ENCODE data around the gene ANKRD36. TPM values are rescaled to one million over a fixed set of nuclear protein-coding genes. Genes with fewer than 3 reads are reported as not detected.
"Not testable (repeated sequence)": the region's sequence is repeated elsewhere in the genome, so short reads cannot be mapped to it uniquely, and the experiment has no call there.

ANKRD36 gene
- total RNA-seq (76.6 and 81.9 TPM in 2 replicates), polyA plus RNA-seq (4.1 and 5.4 TPM in 2 replicates), polyA minus RNA-seq (45.7 and 67.6 TPM in 2 replicates)
- total RNA-seq (2013) = 31.2 TPM

GRCh38 chr2:97113050-97113881, at the start of gene ANKRD36:
Gene ANKRD36, plus strand, starts transcription at chr2:97113153. Its CDS starts 587 bp downstream, at chr2:97113740.
- not testable (repeated sequence) for H3K79me2 ChIP-seq (ENCODE audit: control insufficient read depth, insufficient read depth, low read length); H3K9me3 Mint-ChIP-seq (ENCODE audit: insufficient read depth); H3K4me1 Mint-ChIP-seq; H3K4me1 ChIP-seq (ENCODE audit: control insufficient read depth in 2 of 2, insufficient read depth in 2 of 2, low read length in 2 of 2); H3K27me3 ChIP-seq (replicated peaks in 1 of 4; ENCODE audit: control extremely low read depth in 1 of 4, control insufficient read depth in 3 of 4, insufficient read depth in 4 of 4, low read length in 3 of 4); H4K20me1 ChIP-seq (ENCODE audit: control insufficient read depth, insufficient read depth, low read length, poor library complexity, severe bottlenecking); H3K36me3 ChIP-seq (replicated peaks in 1 of 2; ENCODE audit: control extremely low read depth in 1 of 2, control insufficient read depth in 1 of 2, extremely low read depth in 1 of 2, insufficient read depth in 2 of 2, low read length in 1 of 2); H3K9me3 ChIP-seq (ENCODE audit: control extremely low read depth in 1 of 3, control insufficient read depth in 2 of 3, insufficient read depth in 1 of 3, low read length in 2 of 3)
- peak within 1 kb of the TSS; percentile 99 for H3K27ac Mint-ChIP-seq
- WGBS (ENCODE audit: insufficient coverage) = under 1% methylated on average over 38 of the region's 74 CpGs
- intact Hi-C loops (cut with micrococcal nuclease) = loop anchor here (2.0 to 10.0 kb wide), 2 partner anchors 352 to 552 kb away; partner anchors contain the start of genes ACTR1B, C2orf92 and CNNM4
- H2AFZ ChIP-seq (ENCODE audit: insufficient read depth, low read depth, low read length, poor library complexity, severe bottlenecking) = peak within 1 kb of the TSS; percentile 96
- peak within 1 kb of the TSS; percentile 74 for H3K9ac ChIP-seq (ENCODE audit: low read length)
- peak; percentile 88 for ATAC-seq (ENCODE audit: low read depth)
- H3K4me2 ChIP-seq (replicated peaks; ENCODE audit: low read depth, low read length, poor library complexity, severe bottlenecking) = peak within 1 kb of the TSS; percentile 72
- H3K4me3 ChIP-seq (ENCODE audit: control extremely low read depth in 1 of 5, extremely low read depth in 1 of 5, insufficient read depth in 1 of 5, low read depth in 2 of 5, low read length in 4 of 5) = peak within 1 kb of the TSS; percentile 58 to 85 (median 68)
- ChIA-PET POLR2A (interaction anchor here (1.2 to 1.5 kb wide), 2 partner anchors 255 to 313 kb away, joined by 3 to 4 read pairs; partner anchors contain the start of gene ANKRD39), CTCF (interaction anchor here (1.0 to 3.7 kb wide), 5 partner anchors 100 to 511 kb away, joined by 3 to 58 read pairs (median 7); partner anchors contain the start of gene ANKRD39)
- peak; percentile 92 for DNase-seq
- H3K4me3 Mint-ChIP-seq = peak within 1 kb of the TSS; percentile 100
- H3K27me3 Mint-ChIP-seq = peaks cover 14% of the 10 kb centered on the region
- H3K27ac ChIP-seq (ENCODE audit: low read length in 2 of 2) = peak within 1 kb of the TSS; percentile 60 to 72

DNA sequence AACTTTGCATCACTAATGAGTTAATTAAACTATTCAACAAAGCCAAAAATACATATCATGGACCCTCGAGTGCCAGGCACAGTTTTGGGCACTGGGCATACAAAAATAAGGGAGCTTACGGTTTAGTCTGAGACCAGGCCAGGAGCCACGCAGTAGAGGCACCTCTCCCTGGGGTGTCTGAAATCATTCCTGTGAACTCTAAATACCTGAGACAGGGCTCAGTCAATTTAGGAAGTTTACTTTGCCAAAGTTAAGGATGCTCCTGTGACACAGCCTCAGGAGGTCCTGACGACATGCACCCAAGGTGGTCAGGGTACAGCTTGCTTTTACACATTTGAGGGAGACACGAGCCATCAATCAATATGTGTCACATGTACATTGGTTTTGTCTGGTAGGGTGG, 46.9 kb upstream of the ANKRD36 start:
- DNase-seq; POLR2A ChIA-PET; H3K4me3 ChIP-seq (ENCODE audit: control extremely low read depth in 1 of 5, extremely low read depth in 1 of 5, insufficient read depth in 1 of 5, low read depth in 2 of 5, low read length in 4 of 5); H3K27ac ChIP-seq (ENCODE audit: low read length in 2 of 2); H3K4me2 ChIP-seq (replicated peaks; ENCODE audit: low read depth, low read length, poor library complexity, severe bottlenecking); H3K9ac ChIP-seq (ENCODE audit: low read length); H3K4me1 Mint-ChIP-seq; H3K36me3 ChIP-seq (replicated peaks in 1 of 2; ENCODE audit: control extremely low read depth in 1 of 2, control insufficient read depth in 1 of 2, extremely low read depth in 1 of 2, insufficient read depth in 2 of 2, low read length in 1 of 2); H3K4me3 Mint-ChIP-seq; H3K79me2 ChIP-seq (ENCODE audit: control insufficient read depth, insufficient read depth, low read length); H3K27me3 ChIP-seq (replicated peaks in 1 of 4; ENCODE audit: control extremely low read depth in 1 of 4, control insufficient read depth in 3 of 4, insufficient read depth in 4 of 4, low read length in 3 of 4); CTCF ChIA-PET; H3K9me3 Mint-ChIP-seq (ENCODE audit: insufficient read depth); H3K9me3 ChIP-seq (ENCODE audit: control extremely low read depth in 1 of 3, control insufficient read depth in 2 of 3, insufficient read depth in 1 of 3, low read length in 2 of 3); H2AFZ ChIP-seq (ENCODE audit: insufficient read depth, low read depth, low read length, poor library complexity, severe bottlenecking); ATAC-seq (ENCODE audit: low read depth); H3K27ac Mint-ChIP-seq; H3K4me1 ChIP-seq (ENCODE audit: control insufficient read depth in 2 of 2, insufficient read depth in 2 of 2, low read length in 2 of 2); H4K20me1 ChIP-seq (ENCODE audit: control insufficient read depth, insufficient read depth, low read length, poor library complexity, severe bottlenecking); intact Hi-C loops (cut with micrococcal nuclease): not testable (repeated sequence)
- H3K27me3 Mint-ChIP-seq = peaks cover 14% of the 10 kb centered on the region
- WGBS (ENCODE audit: insufficient coverage) = 83% methylated on average over 2 of the region's 5 CpGs
